Activated CD4-positive, alpha-beta T cell treated with anti-CD3 and anti-CD28 coated beads, Interleukin-2, amount 50 U/mL, for 16 hours (primary cell): Measurements from ENCODE around the gene ARF1.

Experiments used
- DNase-seq: peaks from one replicate; pipeline ENCODE4 v3.0.0-alpha.2; 2020

Gene ARF1

GRCh38 chr1:228134591-228134990 lies 52.1 kb downstream of the ARF1 start:
- no peak for DNase-seq

- no peak for DNase-seq
Observed at GRCh38 chr1:228136901-228137300, 54.4 kb downstream of the ARF1 start.

- DNase-seq: no peak
Observed at GRCh38 chr1:228139406-228139930, 57.0 kb downstream of the ARF1 start.

- peak; percentile 100 for DNase-seq
Observed at GRCh38 chr1:228139931-228140723, 57.6 kb downstream of the ARF1 start, which contains the start of gene GUK1. Gene GUK1 (plus strand): TSS chr1:228140279. CDS start chr1:228140303, 24 bp downstream.

GRCh38 chr1:228140724-228141225 lies 58.3 kb downstream of the ARF1 start:
- no peak for DNase-seq

GRCh38 chr1:228141226-228142044 lies 58.9 kb downstream of the ARF1 start:
- DNase-seq: peak; percentile 41

GRCh38 chr1:228142155-228142691 lies 59.7 kb downstream of the ARF1 start:
- DNase-seq: no peak

- DNase-seq: no peak
Observed at GRCh38 chr1:228142701-228143136, 60.2 kb downstream of the ARF1 start.

GRCh38 chr1:228143480-228144192 lies 61.1 kb downstream of the ARF1 start:
- no peak for DNase-seq

- no peak for DNase-seq
Observed at GRCh38 chr1:228144193-228144992, 61.9 kb downstream of the ARF1 start.

- no peak for DNase-seq
Observed at GRCh38 chr1:228144993-228145343, 62.5 kb downstream of the ARF1 start.

GRCh38 chr1:228145463-228146416 lies 63.2 kb downstream of the ARF1 start:
- no peak for DNase-seq

- no peak for DNase-seq
Observed at GRCh38 chr1:228146417-228147150, 64.1 kb downstream of the ARF1 start.

- no peak for DNase-seq
Observed at GRCh38 chr1:228147151-228147693, 64.7 kb downstream of the ARF1 start.

- DNase-seq: no peak
Observed at GRCh38 chr1:228147768-228148167, 65.3 kb downstream of the ARF1 start.

- DNase-seq: no peak
Observed at GRCh38 chr1:228148196-228148861, 65.8 kb downstream of the ARF1 start.
